22Rv1 (cell line): Measurements from ENCODE around the gene GREB1L.

ENCODE experiments used
- H3K27ac ChIP-seq: fragments of 450-650 bp; 2 replicates; pipeline ENCODE4 v1.5.1; 2017
- CTCF ChIP-seq: fragments of 450-650 bp; IDR thresholded peaks from 2 replicates; pipeline ENCODE4 v1.5.1; 2017; ENCODE audit warnings: mild to moderate bottlenecking
- ZFX ChIP-seq: fragments of 450-650 bp; IDR thresholded peaks from 2 replicates; pipeline ENCODE4 v1.6.1; 2017; ENCODE audit warnings: antibody characterized with exemption, borderline replicate concordance

Gene GREB1L

DNA sequence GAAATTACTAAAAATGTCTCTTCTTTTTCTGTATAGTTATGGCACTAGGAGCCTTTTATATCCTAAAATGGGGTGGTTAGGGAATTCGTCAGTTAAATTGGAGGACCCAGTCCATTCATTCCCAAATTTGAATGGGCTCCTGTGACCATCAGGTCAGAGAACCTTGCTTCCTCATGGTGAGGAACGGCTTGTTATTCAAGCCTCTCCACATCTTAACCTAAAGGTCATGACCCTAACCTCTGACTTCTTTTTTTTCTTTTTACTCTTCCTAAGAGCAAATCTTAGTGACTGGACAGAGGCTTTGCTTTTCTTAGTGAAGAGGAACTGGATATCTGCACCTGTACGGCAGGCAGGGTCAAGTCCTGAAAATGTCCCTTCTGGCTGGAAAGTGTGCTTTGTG, 53.1 kb downstream of the GREB1L start:
- TF ChIP-seq CTCF (no peak), ZFX (no peak)
- no peak overlapping the region for H3K27ac ChIP-seq

- H3K27ac ChIP-seq: no peak overlapping the region
- no peak for TF ChIP-seq CTCF
- TF ChIP-seq ZFX: no peak
Observed at GRCh38 chr18:21296045-21296444, 54.0 kb downstream of the GREB1L start.

GRCh38 chr18:21298351-21298750, 56.3 kb downstream of the GREB1L start:
- no peak overlapping the region for H3K27ac ChIP-seq
- TF ChIP-seq ZFX (no peak), CTCF (no peak)

DNA sequence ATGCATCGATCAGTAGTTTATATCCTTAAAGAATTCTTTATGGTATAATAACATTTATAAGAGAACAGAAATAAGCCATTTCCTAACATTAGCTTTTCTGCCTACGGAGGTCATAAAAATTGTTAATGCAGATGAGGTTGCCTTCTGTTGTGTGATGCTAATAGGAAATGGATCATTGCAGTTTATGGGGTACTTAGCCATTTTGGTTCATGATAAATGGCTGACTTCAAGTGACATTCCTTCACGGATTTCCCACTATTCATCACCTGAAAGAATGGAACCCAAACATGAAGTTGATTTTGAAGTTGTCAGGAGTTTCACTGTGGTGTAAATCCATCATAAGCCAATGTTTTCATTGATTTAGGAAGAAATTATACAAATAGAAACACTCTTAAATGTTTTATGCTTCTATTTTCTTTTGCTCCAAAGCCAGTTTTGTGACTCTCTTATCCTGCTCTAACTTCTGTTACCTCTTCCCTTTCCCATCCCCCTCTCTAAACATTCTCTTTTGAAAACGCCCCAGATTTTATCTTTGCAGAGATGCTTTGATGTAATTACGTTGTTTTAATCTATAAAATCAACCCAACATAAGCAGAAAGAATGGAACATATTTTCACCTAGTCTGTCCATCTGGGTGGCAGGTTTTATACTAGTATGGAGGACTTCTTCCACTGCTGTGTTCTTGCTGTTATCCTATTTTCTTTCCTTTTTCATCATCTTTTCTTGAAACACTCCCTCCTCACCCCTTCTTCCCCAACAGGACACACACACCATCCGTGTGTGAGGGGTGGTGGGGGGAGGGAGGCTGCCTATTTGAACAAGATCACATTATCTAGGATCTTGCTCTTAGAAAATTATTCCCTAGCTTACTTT, 58.2 kb downstream of the GREB1L start:
- H3K27ac ChIP-seq: peak overlapping the region; percentile 11; the same call in 1 of the 2 replicates
- TF ChIP-seq ZFX (no peak), CTCF (no peak)

DNA sequence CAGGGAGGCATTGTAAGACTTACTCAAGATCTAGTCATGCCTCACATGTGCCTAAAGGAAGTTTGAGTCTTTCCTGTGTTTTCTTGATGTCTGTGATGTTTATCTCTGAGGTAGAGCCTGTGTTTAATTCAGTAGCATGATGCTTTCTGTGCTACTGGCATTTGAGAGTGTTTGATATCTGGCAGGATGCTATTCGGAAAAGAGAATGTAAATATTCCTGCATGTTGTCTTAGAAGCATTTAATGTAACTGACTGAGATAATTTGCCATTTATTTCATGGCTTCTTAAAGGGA, 58.8 kb downstream of the GREB1L start:
- TF ChIP-seq ZFX (no peak), CTCF (no peak)
- peak overlapping the region; percentile 11; the same call in 1 of the 2 replicates for H3K27ac ChIP-seq

DNA sequence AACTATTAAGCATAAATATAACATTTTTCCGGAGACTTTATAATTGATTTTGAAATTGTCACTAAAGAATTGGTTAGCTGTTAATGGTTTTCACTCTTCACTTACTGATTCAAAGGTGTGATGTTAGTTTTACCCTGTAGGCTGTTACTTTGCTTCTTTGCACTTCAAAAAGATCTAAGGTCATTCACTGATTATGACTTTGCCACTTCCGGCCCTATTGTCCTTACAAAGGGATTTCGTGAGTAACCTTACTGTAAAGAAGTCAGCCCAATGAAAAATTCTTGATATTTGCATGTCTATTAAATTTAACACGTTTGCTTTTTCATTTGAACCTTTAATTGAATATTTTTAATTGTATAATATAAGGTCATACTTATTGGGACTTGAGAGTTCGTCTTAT, 61.4 kb downstream of the GREB1L start:
- no peak overlapping the region for H3K27ac ChIP-seq
- TF ChIP-seq CTCF (no peak), ZFX (no peak)

DNA sequence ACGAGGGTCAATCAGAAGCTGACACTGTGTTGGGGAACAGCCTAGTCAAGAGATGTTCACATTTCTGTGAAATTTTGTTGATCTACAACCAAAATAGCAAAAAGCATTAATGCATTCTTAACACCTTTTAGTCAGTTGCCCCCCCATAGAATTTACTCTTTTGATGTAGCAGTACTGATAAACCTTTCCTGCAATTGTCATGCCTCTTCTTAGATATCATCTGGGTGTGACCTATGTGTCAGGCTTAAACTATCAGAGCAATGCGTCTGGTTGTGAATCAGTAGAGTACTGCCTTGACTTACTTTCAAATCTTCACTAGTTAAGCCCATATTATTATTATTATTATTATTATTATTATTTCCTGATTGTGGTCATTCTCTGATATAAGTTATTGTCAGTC, 61.9 kb downstream of the GREB1L start:
- TF ChIP-seq CTCF: no peak
- TF ChIP-seq ZFX: no peak
- H3K27ac ChIP-seq: no peak overlapping the region
